ENCODE measurements around the gene SLC22A23.

DNA sequence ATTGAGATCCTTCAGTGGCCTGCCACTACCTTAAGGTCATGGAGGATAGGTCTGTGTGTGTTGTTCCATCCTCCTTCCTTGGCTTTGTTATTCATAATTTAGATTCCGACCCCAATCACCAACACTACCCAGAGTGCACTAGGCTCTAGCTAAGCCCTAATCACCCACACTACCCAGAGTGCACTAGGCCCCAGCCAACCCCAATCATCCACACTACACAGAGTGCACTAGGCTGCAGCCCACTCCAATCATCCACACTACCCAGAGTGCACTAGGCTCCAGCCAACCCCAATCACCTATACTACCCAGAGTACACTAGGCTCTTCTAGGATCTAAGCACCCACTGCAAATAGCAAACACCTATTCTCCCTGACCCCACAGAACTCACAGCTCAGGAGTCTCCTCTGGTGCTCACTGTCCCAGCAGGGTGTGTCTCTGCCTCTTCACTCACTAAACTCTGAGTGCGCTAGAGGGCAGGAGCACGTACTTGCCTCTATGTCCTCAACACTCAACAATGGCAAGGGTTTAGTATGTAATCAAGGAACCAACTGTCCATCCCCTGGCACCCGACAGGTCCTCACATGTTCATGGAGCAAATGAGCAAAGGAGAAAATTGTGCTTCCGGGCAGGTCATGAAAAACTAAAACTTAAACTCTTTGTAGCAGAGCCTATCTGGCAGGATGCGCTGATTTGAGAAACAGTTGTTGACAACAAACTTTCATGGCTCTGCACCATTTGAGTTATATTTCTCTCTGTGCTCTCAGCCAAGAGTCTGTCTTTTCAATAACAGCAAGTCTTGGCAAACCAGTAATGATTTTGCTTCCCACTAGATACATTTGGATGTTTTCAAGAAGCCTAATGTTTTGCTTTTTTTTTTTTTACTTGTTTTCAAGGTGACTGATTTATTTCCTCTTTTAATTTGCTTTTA lies 54.3 kb downstream of the SLC22A23 start:
- TF ChIP-seq, protein P1, sequence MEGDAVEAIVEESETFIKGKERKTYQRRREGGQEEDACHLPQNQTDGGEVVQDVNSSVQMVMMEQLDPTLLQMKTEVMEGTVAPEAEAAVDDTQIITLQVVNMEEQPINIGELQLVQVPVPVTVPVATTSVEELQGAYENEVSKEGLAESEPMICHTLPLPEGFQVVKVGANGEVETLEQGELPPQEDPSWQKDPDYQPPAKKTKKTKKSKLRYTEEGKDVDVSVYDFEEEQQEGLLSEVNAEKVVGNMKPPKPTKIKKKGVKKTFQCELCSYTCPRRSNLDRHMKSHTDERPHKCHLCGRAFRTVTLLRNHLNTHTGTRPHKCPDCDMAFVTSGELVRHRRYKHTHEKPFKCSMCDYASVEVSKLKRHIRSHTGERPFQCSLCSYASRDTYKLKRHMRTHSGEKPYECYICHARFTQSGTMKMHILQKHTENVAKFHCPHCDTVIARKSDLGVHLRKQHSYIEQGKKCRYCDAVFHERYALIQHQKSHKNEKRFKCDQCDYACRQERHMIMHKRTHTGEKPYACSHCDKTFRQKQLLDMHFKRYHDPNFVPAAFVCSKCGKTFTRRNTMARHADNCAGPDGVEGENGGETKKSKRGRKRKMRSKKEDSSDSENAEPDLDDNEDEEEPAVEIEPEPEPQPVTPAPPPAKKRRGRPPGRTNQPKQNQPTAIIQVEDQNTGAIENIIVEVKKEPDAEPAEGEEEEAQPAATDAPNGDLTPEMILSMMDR (IDR thresholded peaks at IDR 0.05) = peak; percentile 13; the same call in 1 of the 2 replicates
- TF ChIP-seq ZFX (IDR thresholded peaks at IDR 0.05; ENCODE audit: borderline replicate concordance) = no peak

Data from 22Rv1 (cell line).